Measurements from ENCODE around the gene TMEM116.

GRCh38 chr12:111927346-111927745 is 85.6 kb downstream of the TMEM116 start:
- TF ChIP-seq POLR2A (IDR thresholded peaks at IDR 0.05) = no peak
- TF ChIP-seq, protein P1, sequence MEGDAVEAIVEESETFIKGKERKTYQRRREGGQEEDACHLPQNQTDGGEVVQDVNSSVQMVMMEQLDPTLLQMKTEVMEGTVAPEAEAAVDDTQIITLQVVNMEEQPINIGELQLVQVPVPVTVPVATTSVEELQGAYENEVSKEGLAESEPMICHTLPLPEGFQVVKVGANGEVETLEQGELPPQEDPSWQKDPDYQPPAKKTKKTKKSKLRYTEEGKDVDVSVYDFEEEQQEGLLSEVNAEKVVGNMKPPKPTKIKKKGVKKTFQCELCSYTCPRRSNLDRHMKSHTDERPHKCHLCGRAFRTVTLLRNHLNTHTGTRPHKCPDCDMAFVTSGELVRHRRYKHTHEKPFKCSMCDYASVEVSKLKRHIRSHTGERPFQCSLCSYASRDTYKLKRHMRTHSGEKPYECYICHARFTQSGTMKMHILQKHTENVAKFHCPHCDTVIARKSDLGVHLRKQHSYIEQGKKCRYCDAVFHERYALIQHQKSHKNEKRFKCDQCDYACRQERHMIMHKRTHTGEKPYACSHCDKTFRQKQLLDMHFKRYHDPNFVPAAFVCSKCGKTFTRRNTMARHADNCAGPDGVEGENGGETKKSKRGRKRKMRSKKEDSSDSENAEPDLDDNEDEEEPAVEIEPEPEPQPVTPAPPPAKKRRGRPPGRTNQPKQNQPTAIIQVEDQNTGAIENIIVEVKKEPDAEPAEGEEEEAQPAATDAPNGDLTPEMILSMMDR (IDR thresholded peaks at IDR 0.05) = no peak
